ENCODE results near the gene SMG9. TPM values are rescaled to one million over a fixed set of nuclear protein-coding genes. Genes with fewer than 3 reads are reported as not detected.

Gene SMG9
- total RNA-seq, 2 experiments from 2014 or later = 34.7 to 38.2 TPM

DNA sequence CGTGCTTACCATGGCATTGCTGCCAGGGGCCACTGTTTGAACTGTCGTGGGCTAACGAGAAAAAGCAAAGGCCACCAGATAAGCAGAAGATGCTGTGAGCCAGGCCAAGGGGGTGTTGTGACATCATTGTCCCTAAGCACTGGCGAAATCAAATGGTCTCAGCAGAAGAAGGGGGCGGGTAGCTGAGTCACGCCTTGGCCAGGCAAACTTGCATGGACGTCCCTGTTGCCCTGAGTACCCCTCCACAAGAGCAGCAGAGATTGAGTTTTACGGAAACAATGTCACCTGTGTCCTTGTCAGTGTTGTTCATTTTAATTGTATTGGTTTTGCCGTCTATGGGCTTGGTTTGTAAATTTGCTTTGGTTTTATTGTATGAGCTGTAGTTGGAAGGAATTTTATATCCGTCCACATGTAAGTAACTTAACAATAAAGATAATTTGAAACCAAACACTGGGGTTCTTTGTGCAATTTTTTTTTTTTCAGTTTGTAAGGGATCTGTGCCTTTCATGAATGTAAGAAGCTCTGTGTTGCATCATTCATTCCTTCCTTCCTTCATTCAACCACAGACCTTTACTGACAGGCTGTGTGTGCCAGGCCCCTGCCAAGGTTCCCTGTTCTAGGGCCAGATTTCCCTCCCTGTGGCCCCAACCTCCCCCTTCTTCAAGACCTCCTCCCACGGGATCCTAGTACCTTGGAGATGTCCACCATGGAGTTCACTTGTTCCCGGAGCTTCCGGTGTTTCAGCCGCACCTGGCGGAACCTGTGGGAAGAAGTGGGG, 13.7 kb upstream of the SMG9 start:
- TF ChIP-seq, protein P1, sequence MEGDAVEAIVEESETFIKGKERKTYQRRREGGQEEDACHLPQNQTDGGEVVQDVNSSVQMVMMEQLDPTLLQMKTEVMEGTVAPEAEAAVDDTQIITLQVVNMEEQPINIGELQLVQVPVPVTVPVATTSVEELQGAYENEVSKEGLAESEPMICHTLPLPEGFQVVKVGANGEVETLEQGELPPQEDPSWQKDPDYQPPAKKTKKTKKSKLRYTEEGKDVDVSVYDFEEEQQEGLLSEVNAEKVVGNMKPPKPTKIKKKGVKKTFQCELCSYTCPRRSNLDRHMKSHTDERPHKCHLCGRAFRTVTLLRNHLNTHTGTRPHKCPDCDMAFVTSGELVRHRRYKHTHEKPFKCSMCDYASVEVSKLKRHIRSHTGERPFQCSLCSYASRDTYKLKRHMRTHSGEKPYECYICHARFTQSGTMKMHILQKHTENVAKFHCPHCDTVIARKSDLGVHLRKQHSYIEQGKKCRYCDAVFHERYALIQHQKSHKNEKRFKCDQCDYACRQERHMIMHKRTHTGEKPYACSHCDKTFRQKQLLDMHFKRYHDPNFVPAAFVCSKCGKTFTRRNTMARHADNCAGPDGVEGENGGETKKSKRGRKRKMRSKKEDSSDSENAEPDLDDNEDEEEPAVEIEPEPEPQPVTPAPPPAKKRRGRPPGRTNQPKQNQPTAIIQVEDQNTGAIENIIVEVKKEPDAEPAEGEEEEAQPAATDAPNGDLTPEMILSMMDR (IDR thresholded peaks at IDR 0.05) = no peak
- Histone ChIP-seq H3K4me1 (ENCODE audit: insufficient read depth, low read length) (peaks cover 42% of the 10 kb centered on the region), H3K4me3 (ENCODE audit: low read length) (no peak overlapping the region), H3K36me3 (ENCODE audit: insufficient read depth, low read length) (peaks cover 62% of the 10 kb centered on the region), H3K27me3 (ENCODE audit: control insufficient read depth in 1 of 2, insufficient read depth in 2 of 2, low read length in 2 of 2) (no peaks in the 10 kb centered on the region), H3K27ac (ENCODE audit: low read depth in 1 of 2, low read length in 2 of 2) (no peak overlapping the region), H3K9me3 (ENCODE audit: control insufficient read depth in 1 of 2, insufficient read depth in 1 of 2, low read length in 2 of 2) (no peaks in the 10 kb centered on the region)
- POLR2A ChIA-PET = interaction anchor here (1.1 to 2.1 kb wide), 2 partner anchors 9 to 14 kb away, joined by 4 to 10 read pairs; partner anchors contain the start of gene SMG9
- intact Hi-C loops (cut with DNase I, micrococcal nuclease) = no loop called here
- H3K4me1 Mint-ChIP-seq (ENCODE audit: low read depth) = peaks cover 26% of the 10 kb centered on the region
- H3K27me3 Mint-ChIP-seq = no peaks in the 10 kb centered on the region
- H3K9me3 Mint-ChIP-seq = no peaks in the 10 kb centered on the region
- ATAC-seq (ENCODE audit: poor library complexity) (no peak), DNase-seq (peak in 2 of 14 experiments; percentile 53 to 64)
- CTCF ChIA-PET = interaction anchor here (0.9 to 1.6 kb wide), 3 partner anchors 19 to 41 kb away, joined by 3 read pairs; no protein-coding TSS in a partner anchor
- peaks cover 44% of the 10 kb centered on the region for H3K36me3 Mint-ChIP-seq (ENCODE audit: low read depth)
- peak overlapping the region; percentile 39 for H3K27ac Mint-ChIP-seq
- H3K4me3 Mint-ChIP-seq = no peak overlapping the region

DNA sequence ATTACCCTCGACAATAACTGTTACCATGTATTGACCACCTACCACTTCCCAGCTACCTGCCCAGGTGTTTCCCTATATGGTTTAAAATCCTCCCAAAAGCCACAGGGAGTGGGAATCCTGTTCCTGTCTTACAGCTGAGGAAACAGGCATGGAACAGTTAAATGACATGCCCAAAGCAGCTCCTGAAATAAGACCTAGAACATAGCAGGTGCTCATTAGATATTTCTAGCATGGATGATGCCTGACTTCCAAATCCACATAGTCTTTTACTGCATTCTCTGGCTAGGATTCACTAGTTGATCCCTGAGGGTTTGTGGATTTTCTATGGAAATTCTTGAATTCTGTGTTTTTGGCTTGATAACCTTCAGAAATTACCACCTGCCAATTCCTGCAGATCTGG, 13.1 kb upstream of the SMG9 start:
- no peak for DNase-seq
- Histone ChIP-seq H3K4me3 (ENCODE audit: low read length) (no peak overlapping the region), H3K27me3 (ENCODE audit: control insufficient read depth in 1 of 2, insufficient read depth in 2 of 2, low read length in 2 of 2) (no peaks in the 10 kb centered on the region), H3K36me3 (ENCODE audit: insufficient read depth, low read length) (peaks cover 56% of the 10 kb centered on the region), H3K4me1 (ENCODE audit: insufficient read depth, low read length) (peaks cover 45% of the 10 kb centered on the region), H3K27ac (ENCODE audit: low read depth in 1 of 2, low read length in 2 of 2) (no peak overlapping the region), H3K9me3 (ENCODE audit: control insufficient read depth in 1 of 2, insufficient read depth in 1 of 2, low read length in 2 of 2) (no peaks in the 10 kb centered on the region)
- no peak for ATAC-seq (ENCODE audit: poor library complexity)
- ChIA-PET CTCF (interaction anchor here (0.9 to 1.6 kb wide), 2 partner anchors 19 to 42 kb away, joined by 3 read pairs; no protein-coding TSS in a partner anchor), POLR2A (interaction anchor here (1.1 to 2.1 kb wide), 2 partner anchors 9 to 13 kb away, joined by 4 to 10 read pairs; partner anchors contain the start of gene SMG9)
- no peaks in the 10 kb centered on the region for H3K9me3 Mint-ChIP-seq
- no peak overlapping the region for H3K4me3 Mint-ChIP-seq
- peak overlapping the region; percentile 86 for H3K27ac Mint-ChIP-seq
- H3K4me1 Mint-ChIP-seq (ENCODE audit: low read depth) = peaks cover 26% of the 10 kb centered on the region
- TF ChIP-seq, protein P1 (IDR thresholded peaks at IDR 0.05) = no peak
- no peaks in the 10 kb centered on the region for H3K27me3 Mint-ChIP-seq
- intact Hi-C loops (cut with DNase I, micrococcal nuclease) = loop anchor here in 1 of 2 experiments (2.0 kb wide), 1 partner anchor 17 kb away; no protein-coding TSS in a partner anchor
- H3K36me3 Mint-ChIP-seq (ENCODE audit: low read depth) = peaks cover 38% of the 10 kb centered on the region

DNA sequence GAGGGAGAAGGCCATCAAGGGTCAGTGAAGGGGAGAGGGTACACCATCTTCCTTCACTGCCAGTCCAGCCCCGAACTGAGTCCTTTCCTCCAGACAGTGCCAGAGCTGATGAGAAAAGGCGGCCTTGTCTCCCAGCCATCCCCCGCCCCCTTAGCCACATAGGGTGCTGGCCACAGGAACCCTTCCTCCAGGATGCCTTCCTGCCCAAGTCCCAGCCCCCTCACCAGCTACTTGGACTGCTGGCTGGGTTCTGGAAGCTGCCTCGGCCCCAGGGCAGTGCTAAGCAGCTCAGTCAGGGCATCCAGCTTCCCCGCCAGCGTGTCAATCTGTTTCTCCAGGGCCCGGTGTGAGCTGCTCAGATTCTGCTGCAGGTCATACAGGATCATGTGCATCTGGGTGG, 12.6 kb upstream of the SMG9 start:
- no peaks in the 10 kb centered on the region for H3K27me3 Mint-ChIP-seq
- H3K27me3 ChIP-seq (ENCODE audit: control insufficient read depth in 1 of 2, insufficient read depth in 2 of 2, low read length in 2 of 2) = no peaks in the 10 kb centered on the region
- H3K9me3 Mint-ChIP-seq = no peaks in the 10 kb centered on the region
- CTCF ChIA-PET = interaction anchor here (0.9 to 3.9 kb wide), 4 partner anchors 10 to 42 kb away, joined by 3 to 45 read pairs (median 12); no protein-coding TSS in a partner anchor
- H3K36me3 Mint-ChIP-seq (ENCODE audit: low read depth) = peaks cover 38% of the 10 kb centered on the region
- intact Hi-C loops (cut with DNase I, micrococcal nuclease) = loop anchor here in 1 of 2 experiments (2.0 kb wide), 1 partner anchor 17 kb away; no protein-coding TSS in a partner anchor
- peaks cover 52% of the 10 kb centered on the region for H3K36me3 ChIP-seq (ENCODE audit: insufficient read depth, low read length)
- H3K27ac Mint-ChIP-seq = peak overlapping the region; percentile 86
- TF ChIP-seq, protein P1 (IDR thresholded peaks at IDR 0.05) = no peak
- peaks cover 45% of the 10 kb centered on the region for H3K4me1 ChIP-seq (ENCODE audit: insufficient read depth, low read length)
- DNase-seq (no peak), ATAC-seq (ENCODE audit: poor library complexity) (no peak)
- no peak overlapping the region for H3K4me3 ChIP-seq (ENCODE audit: low read length)
- peak overlapping the region in 1 of 2 donors; percentile 79 for H3K27ac ChIP-seq (ENCODE audit: low read depth in 1 of 2, low read length in 2 of 2)
- no peaks in the 10 kb centered on the region for H3K9me3 ChIP-seq (ENCODE audit: control insufficient read depth in 1 of 2, insufficient read depth in 1 of 2, low read length in 2 of 2)
- no peak overlapping the region for H3K4me3 Mint-ChIP-seq
- H3K4me1 Mint-ChIP-seq (ENCODE audit: low read depth) = peaks cover 26% of the 10 kb centered on the region
- POLR2A ChIA-PET = interaction anchor here (1.1 to 2.1 kb wide), 2 partner anchors 10 to 12 kb away, joined by 4 to 10 read pairs; partner anchors contain the start of gene SMG9

Data from CD4-positive, alpha-beta T cell (primary cell).